ENCODE results near the gene USP38.

Gene USP38

GRCh38 chr4:143246977-143247376 lies 62.3 kb downstream of the USP38 start:
- H3K4me3 ChIP-seq (ENCODE audit: low read depth, low read length) = no peak overlapping the region
- no peak for DNase-seq (ENCODE audit: low read depth, low spot score)
- TF ChIP-seq CTCF (IDR thresholded peaks at IDR 0.05; ENCODE audit: insufficient read depth, low read length, missing control alignments) = no peak
- POLR2A ChIA-PET = no interaction called here
- CTCF ChIA-PET = no interaction called here

- no peak for DNase-seq (ENCODE audit: low read depth, low spot score)
- ChIA-PET CTCF (no interaction called here), POLR2A (no interaction called here)
- TF ChIP-seq CTCF (IDR thresholded peaks at IDR 0.05; ENCODE audit: insufficient read depth, low read length, missing control alignments) = no peak
- H3K4me3 ChIP-seq (ENCODE audit: low read depth, low read length) = no peak overlapping the region
Measured at GRCh38 chr4:143247866-143248265, 63.1 kb downstream of the USP38 start.

- ChIA-PET POLR2A (no interaction called here), CTCF (no interaction called here)
- TF ChIP-seq CTCF (IDR thresholded peaks at IDR 0.05; ENCODE audit: insufficient read depth, low read length, missing control alignments) = no peak
- DNase-seq (ENCODE audit: low read depth, low spot score) = no peak
- H3K4me3 ChIP-seq (ENCODE audit: low read depth, low read length) = no peak overlapping the region
Measured at GRCh38 chr4:143248827-143249226, 64.1 kb downstream of the USP38 start.

GRCh38 chr4:143250617-143251016 lies 65.9 kb downstream of the USP38 start:
- ChIA-PET POLR2A (no interaction called here), CTCF (interaction anchor here (0.6 to 0.8 kb wide), 2 partner anchors 125 to 259 kb away, joined by 3 read pairs; no protein-coding TSS in a partner anchor)
- H3K4me3 ChIP-seq (ENCODE audit: low read depth, low read length) = no peak overlapping the region
- DNase-seq (ENCODE audit: low read depth, low spot score) = no peak
- no peak for TF ChIP-seq CTCF (IDR thresholded peaks at IDR 0.05; ENCODE audit: insufficient read depth, low read length, missing control alignments)

- H3K4me3 ChIP-seq (ENCODE audit: low read depth, low read length) = no peak overlapping the region
- no peak for TF ChIP-seq CTCF (IDR thresholded peaks at IDR 0.05; ENCODE audit: insufficient read depth, low read length, missing control alignments)
- no peak for DNase-seq (ENCODE audit: low read depth, low spot score)
- ChIA-PET POLR2A (no interaction called here), CTCF (interaction anchor here (0.8 kb wide), 1 partner anchor 124 kb away, joined by 3 read pairs; no protein-coding TSS in a partner anchor)
Measured at GRCh38 chr4:143251348-143251747, 66.6 kb downstream of the USP38 start.

DNA sequence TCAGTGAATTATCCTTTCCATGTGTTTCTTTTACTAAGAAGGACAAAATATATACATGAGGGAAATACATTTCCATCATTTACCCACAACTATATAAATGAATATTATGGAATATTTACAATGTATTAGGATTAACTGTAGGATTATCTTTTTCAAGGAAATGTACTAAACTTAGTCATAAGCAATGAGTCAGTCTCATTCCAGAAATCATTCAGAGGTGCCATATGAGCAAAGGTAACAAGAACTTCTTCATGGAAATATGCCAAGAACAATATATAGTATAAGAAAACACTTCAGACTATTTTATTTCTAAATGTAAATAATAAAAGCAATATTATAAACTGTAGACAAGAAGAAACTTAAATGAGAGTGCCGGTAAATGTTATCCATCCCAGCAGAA lies 67.1 kb downstream of the USP38 start:
- DNase-seq (ENCODE audit: low read depth, low spot score) = no peak
- ChIA-PET POLR2A (no interaction called here), CTCF (no interaction called here)
- no peak overlapping the region for H3K4me3 ChIP-seq (ENCODE audit: low read depth, low read length)
- TF ChIP-seq CTCF (IDR thresholded peaks at IDR 0.05; ENCODE audit: insufficient read depth, low read length, missing control alignments) = no peak

All from AG04449 (cell line).